Gastroesophageal sphincter (tissue), 3 donors: Measurements from ENCODE around the gene SLFNL1.

Experiments used
- POLR2A ChIP-seq, 2 donors: fragments of 450-650 bp; IDR thresholded peaks; one replicate each; pipeline ENCODE4 v1.6.1; 2017; ENCODE audit warnings: antibody characterized with exemption in 2 of 2, mild to moderate bottlenecking in 2 of 2, moderate library complexity in 1 of 2
- POLR2AphosphoS5 ChIP-seq: sonication (generic); formaldehyde crosslinking; IDR thresholded peaks from one replicate; pipeline ENCODE4 v1.6.1; 2017; ENCODE audit warnings: antibody characterized with exemption
- TF ChIP-seq, protein P1 (sequence below), 4 experiments: fragments of 200-600 bp in 2 of 4; fragments of 450-650 bp in 2 of 4; sonication (generic) in 1 of 4; IDR thresholded peaks; one replicate each; pipeline ENCODE4 v1.5.1; 2017 to 2019; ENCODE audit warnings: antibody characterized with exemption in 4 of 4, mild to moderate bottlenecking in 2 of 4, moderate library complexity in 2 of 4

- TF ChIP-seq, protein P1, sequence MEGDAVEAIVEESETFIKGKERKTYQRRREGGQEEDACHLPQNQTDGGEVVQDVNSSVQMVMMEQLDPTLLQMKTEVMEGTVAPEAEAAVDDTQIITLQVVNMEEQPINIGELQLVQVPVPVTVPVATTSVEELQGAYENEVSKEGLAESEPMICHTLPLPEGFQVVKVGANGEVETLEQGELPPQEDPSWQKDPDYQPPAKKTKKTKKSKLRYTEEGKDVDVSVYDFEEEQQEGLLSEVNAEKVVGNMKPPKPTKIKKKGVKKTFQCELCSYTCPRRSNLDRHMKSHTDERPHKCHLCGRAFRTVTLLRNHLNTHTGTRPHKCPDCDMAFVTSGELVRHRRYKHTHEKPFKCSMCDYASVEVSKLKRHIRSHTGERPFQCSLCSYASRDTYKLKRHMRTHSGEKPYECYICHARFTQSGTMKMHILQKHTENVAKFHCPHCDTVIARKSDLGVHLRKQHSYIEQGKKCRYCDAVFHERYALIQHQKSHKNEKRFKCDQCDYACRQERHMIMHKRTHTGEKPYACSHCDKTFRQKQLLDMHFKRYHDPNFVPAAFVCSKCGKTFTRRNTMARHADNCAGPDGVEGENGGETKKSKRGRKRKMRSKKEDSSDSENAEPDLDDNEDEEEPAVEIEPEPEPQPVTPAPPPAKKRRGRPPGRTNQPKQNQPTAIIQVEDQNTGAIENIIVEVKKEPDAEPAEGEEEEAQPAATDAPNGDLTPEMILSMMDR (IDR thresholded peaks at IDR 0.05): no peak
- no peak for TF ChIP-seq POLR2AphosphoS5
- no peak for TF ChIP-seq POLR2A (IDR thresholded peaks at IDR 0.05)
Measured at GRCh38 chr1:41030872-41031616, 9.5 kb upstream of the SLFNL1 start.
